22Rv1 (cell line): ENCODE data around the gene SETD2.

ENCODE experiments used
- H3K27ac ChIP-seq: fragments of 450-650 bp; 2 replicates; pipeline ENCODE4 v1.5.1; 2017
- ZFX ChIP-seq: fragments of 450-650 bp; IDR thresholded peaks from 2 replicates; pipeline ENCODE4 v1.6.1; 2017; ENCODE audit warnings: antibody characterized with exemption, borderline replicate concordance
- TF ChIP-seq, protein P1 (sequence below): fragments of 450-650 bp; IDR thresholded peaks from 2 replicates; pipeline ENCODE4 v1.5.1; 2017; ENCODE audit warnings: mild to moderate bottlenecking

SETD2 gene

GRCh38 chr3:47161983-47162696, 1.8 kb downstream of the SETD2 start:
- TF ChIP-seq ZFX: no peak
- TF ChIP-seq, protein P1, sequence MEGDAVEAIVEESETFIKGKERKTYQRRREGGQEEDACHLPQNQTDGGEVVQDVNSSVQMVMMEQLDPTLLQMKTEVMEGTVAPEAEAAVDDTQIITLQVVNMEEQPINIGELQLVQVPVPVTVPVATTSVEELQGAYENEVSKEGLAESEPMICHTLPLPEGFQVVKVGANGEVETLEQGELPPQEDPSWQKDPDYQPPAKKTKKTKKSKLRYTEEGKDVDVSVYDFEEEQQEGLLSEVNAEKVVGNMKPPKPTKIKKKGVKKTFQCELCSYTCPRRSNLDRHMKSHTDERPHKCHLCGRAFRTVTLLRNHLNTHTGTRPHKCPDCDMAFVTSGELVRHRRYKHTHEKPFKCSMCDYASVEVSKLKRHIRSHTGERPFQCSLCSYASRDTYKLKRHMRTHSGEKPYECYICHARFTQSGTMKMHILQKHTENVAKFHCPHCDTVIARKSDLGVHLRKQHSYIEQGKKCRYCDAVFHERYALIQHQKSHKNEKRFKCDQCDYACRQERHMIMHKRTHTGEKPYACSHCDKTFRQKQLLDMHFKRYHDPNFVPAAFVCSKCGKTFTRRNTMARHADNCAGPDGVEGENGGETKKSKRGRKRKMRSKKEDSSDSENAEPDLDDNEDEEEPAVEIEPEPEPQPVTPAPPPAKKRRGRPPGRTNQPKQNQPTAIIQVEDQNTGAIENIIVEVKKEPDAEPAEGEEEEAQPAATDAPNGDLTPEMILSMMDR: no peak
- peak overlapping the region; percentile 93 for H3K27ac ChIP-seq

DNA sequence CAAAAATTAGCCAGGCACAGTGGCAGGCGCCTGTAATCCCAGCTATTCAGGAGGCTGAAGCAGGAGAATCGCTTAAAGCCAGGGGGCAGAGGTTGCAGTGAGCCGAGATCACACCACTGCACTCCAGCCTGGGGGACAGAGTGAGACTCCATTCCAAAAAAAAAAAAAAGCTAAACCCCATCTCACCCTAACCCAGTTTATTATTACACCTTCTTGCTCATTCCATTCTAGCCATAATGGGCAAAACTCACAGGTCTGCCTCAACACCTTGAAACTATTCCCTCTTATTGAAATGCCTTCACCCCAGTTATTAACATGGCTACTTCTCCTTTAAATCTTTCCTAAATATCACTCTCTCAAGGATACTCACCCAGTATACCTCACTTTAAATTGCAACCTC, 4.1 kb downstream of the SETD2 start:
- no peak for TF ChIP-seq ZFX
- TF ChIP-seq, protein P1: no peak
- no peak overlapping the region for H3K27ac ChIP-seq

GRCh38 chr3:47158208-47158607, 5.7 kb downstream of the SETD2 start:
- TF ChIP-seq ZFX: no peak
- TF ChIP-seq, protein P1: no peak
- no peak overlapping the region for H3K27ac ChIP-seq

DNA sequence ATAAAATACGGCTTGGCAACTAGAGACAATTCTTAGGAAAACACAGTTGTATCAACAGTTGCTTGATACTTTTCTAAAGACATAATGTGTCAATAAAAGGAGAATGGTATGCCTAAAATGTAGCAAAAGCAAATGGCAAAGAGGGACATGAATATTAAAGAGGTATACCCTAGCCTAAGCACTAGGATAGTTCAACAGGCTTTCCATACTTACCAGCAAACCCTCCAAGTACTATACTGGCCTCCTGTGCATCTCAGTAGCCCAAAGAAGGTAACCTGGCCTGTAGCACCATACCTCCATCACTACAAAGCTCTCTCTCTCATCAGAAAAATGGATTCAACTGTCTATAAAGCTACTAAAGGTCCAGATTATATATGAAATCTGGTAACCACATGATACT, 7.5 kb downstream of the SETD2 start:
- TF ChIP-seq ZFX: no peak
- TF ChIP-seq, protein P1: no peak
- H3K27ac ChIP-seq: no peak overlapping the region; the same call in 1 of the 2 replicates

GRCh38 chr3:47152578-47152977, 11.3 kb downstream of the SETD2 start:
- no peak overlapping the region for H3K27ac ChIP-seq
- no peak for TF ChIP-seq ZFX
- TF ChIP-seq, protein P1: no peak

GRCh38 chr3:47151836-47152235, 12.1 kb downstream of the SETD2 start:
- TF ChIP-seq ZFX: no peak
- TF ChIP-seq, protein P1: no peak
- no peak overlapping the region for H3K27ac ChIP-seq

DNA sequence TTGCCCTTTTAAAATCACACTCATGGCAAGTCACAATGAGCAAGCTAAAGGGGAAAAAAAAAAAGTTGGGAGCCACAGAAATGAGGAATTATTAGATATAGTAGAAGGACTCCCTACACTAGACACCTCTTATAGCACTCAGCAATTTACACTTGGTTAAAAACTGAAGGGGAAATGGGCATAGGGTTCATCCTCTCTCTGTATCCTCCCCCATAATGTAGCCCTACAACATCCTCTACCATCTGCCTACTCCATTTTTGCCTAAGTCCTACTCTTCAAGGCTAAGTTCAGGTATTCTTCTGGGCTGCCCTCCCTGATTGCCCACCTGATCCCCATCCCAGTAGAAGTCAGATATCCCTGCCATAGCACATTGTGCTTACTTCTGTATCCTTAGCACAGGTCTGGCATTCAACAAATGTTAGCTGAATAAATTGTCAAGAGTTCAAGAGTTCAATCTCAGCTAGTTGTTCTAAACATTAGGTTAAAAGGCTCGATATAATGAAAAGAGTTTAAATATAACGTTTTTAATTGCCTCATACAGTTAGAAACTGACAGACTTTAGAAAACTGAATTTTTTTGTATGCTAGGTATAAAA, 14.5 kb downstream of the SETD2 start:
- TF ChIP-seq ZFX: no peak
- TF ChIP-seq, protein P1: no peak
- H3K27ac ChIP-seq: no peak overlapping the region
